SK-N-SH (cell line): Measurements from ENCODE around the gene ZNF516.

Experiments used
- CTCF ChIP-seq: fragments of 200-600 bp; sonication (generic); IDR thresholded peaks from 2 replicates; pipeline ENCODE4 v1.6.1; 2017; ENCODE audit warnings: antibody characterized with exemption, mild to moderate bottlenecking, moderate library complexity
- EZH2phosphoT487 ChIP-seq: fragments of 200-600 bp; sonication (generic); IDR thresholded peaks from 2 replicates; pipeline ENCODE4 v1.6.1; 2017; ENCODE audit warnings: low read depth, mixed run types, mild to moderate bottlenecking, antibody characterized with exemption, moderate library complexity, borderline replicate concordance
- FOXM1 ChIP-seq: IDR thresholded peaks from 2 replicates; pipeline ENCODE4 v1.4.0; 2012; ENCODE audit warnings: low read depth, mild to moderate bottlenecking
- GABPA ChIP-seq: IDR thresholded peaks from 2 replicates; pipeline ENCODE4 v1.4.0; 2012; ENCODE audit warnings: low read depth, mild to moderate bottlenecking

- TF ChIP-seq GABPA (no peak), FOXM1 (no peak), CTCF (no peak), EZH2phosphoT487 (no peak)
These were observed 109.0 kb downstream of the ZNF516 start for GRCh38 chr18:76386071-76386470.
